Thyroid gland (tissue), 4 donors: ENCODE measurements around the gene AFF3.

Experiments
- POLR2A ChIP-seq, 2 donors: fragments of 450-650 bp; IDR thresholded peaks; one replicate each; pipeline ENCODE4 v1.6.1; 2017; ENCODE audit warnings: antibody characterized with exemption in 2 of 2, mild to moderate bottlenecking in 2 of 2, moderate library complexity in 1 of 2
- TF ChIP-seq, protein P1 (sequence below), 6 experiments: fragments of 200-600 bp in 3 of 6; fragments of 450-650 bp in 3 of 6; sonication (generic) in 3 of 6; IDR thresholded peaks; one replicate each; pipeline ENCODE4 v1.5.1; 2016 to 2019; ENCODE audit warnings: antibody characterized with exemption in 6 of 6, mild to moderate bottlenecking in 2 of 6, inconsistent platforms in 1 of 6, moderate library complexity in 1 of 6

DNA sequence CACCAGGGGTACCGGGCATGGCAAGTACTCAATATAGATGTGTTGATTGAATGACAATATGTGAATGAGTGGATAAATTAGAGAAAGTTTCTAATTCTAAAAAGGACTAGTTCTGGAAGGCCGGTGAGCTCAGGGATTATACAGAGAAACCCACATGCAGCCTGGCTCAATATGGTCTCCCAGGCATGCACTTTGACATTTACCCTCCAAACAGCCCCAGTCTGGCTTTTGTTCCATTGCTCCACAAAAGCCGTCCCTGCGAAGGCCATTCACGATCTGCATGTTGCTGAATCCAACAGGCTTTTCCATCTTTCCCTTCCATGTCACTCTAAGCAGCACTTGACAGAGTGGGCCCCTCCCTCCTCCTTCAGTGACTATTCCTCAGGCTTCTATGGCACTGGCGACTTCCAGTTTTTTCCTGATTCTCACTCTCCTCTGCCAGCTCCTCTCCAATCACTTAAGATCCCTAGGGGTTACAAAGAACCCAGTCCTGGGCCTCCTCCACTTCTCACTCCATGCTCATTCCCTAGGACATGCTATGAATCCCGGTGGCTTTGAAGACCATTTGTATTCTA is 266.7 kb downstream of the AFF3 start:
- TF ChIP-seq, protein P1, sequence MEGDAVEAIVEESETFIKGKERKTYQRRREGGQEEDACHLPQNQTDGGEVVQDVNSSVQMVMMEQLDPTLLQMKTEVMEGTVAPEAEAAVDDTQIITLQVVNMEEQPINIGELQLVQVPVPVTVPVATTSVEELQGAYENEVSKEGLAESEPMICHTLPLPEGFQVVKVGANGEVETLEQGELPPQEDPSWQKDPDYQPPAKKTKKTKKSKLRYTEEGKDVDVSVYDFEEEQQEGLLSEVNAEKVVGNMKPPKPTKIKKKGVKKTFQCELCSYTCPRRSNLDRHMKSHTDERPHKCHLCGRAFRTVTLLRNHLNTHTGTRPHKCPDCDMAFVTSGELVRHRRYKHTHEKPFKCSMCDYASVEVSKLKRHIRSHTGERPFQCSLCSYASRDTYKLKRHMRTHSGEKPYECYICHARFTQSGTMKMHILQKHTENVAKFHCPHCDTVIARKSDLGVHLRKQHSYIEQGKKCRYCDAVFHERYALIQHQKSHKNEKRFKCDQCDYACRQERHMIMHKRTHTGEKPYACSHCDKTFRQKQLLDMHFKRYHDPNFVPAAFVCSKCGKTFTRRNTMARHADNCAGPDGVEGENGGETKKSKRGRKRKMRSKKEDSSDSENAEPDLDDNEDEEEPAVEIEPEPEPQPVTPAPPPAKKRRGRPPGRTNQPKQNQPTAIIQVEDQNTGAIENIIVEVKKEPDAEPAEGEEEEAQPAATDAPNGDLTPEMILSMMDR (IDR thresholded peaks at IDR 0.05): no peak
- no peak for TF ChIP-seq POLR2A (IDR thresholded peaks at IDR 0.05)
